Sigmoid colon (tissue), 7 donors: ENCODE results near the gene COL4A1. TPM values are rescaled to one million over a fixed set of nuclear protein-coding genes. Genes with fewer than 3 reads are reported as not detected.

Source experiments
- DNase-seq: peaks from one replicate; pipeline ENCODE4 v3.0.0-alpha.2; 2019
- H3K27ac ChIP-seq, 4 donors: fragments of 200-600 bp; sonication (generic); one replicate each; pipeline ENCODE4 v1.5.1; 2016 to 2019; ENCODE audit warnings: mild to moderate bottlenecking in 1 of 4
- H3K27me3 ChIP-seq, 3 donors: fragments of 200-600 bp; sonication (generic); one replicate each; pipeline ENCODE4 v1.5.1; 2019; ENCODE audit warnings: mild to moderate bottlenecking in 1 of 3
- H3K36me3 ChIP-seq, 4 donors: fragments of 200-600 bp; sonication (generic); one replicate each; pipeline ENCODE4 v1.5.1; 2016 to 2019
- H3K4me1 ChIP-seq, 4 donors: fragments of 200-600 bp; sonication (generic); one replicate each; pipeline ENCODE4 v1.5.1; 2017 to 2019
- H3K4me3 ChIP-seq, 4 donors: fragments of 200-600 bp; sonication (generic); one replicate each; pipeline ENCODE4 v1.5.1; 2017 to 2019; ENCODE audit warnings: mild to moderate bottlenecking in 2 of 4, moderate library complexity in 1 of 4
- H3K9me3 ChIP-seq, 4 donors: fragments of 200-600 bp in 3 of 4; sonication (generic) in 3 of 4; one replicate each; pipeline versions ENCODE4 v1.5.1 to v1.6.1; 2013 to 2019
- EP300 ChIP-seq, 4 donors: sonication (generic); formaldehyde crosslinking; IDR thresholded peaks; one replicate each; pipeline ENCODE4 v1.6.1; 2017; ENCODE audit warnings: antibody characterized with exemption in 4 of 4
- POLR2A ChIP-seq, 2 donors: fragments of 450-650 bp; IDR thresholded peaks; one replicate each; pipeline ENCODE4 v1.6.1; 2016; ENCODE audit warnings: antibody characterized with exemption in 2 of 2, mild to moderate bottlenecking in 2 of 2, moderate library complexity in 2 of 2
- POLR2AphosphoS5 ChIP-seq, 4 donors: sonication (generic); formaldehyde crosslinking; IDR thresholded peaks; one replicate each; pipeline ENCODE4 v1.6.1; 2017; ENCODE audit warnings: antibody characterized with exemption in 4 of 4
- WGBS, 2 donors: extraction: QIAGEN DNeasy Blood & Tissue Kit; methylation state at CpG; one replicate each; pipeline ENCODE4 v1.1.7; 2013; 5-methylcytosine and 5-hydroxymethylcytosine counted together
- intact Hi-C: fragments of 100-400 bp; cut with DNase I; formaldehyde crosslinking; loops from one replicate; pipeline ENCODE4 v1.15.1; 2023
- polyA plus RNA-seq, 3 donors: library from polyadenylated mRNA; stranded (reverse); fragments of 200-250 nt; gene quantifications; one replicate each; pipeline ENCODE4 v1.2.3, GENCODE V29; 2013
- total RNA-seq, 4 donors: library from RNA; depleted of rRNA; stranded (reverse); fragments of >200 nt; gene quantifications; one replicate each; pipeline ENCODE4 v1.1.0, GENCODE V29; 2016
- TF ChIP-seq, protein P1 (sequence below), 4 experiments: fragments of 450-650 bp in 3 of 4; fragments of 200-600 bp in 1 of 4; IDR thresholded peaks; one replicate each; pipeline ENCODE4 v1.5.1; 2016 to 2019; ENCODE audit warnings: antibody characterized with exemption in 4 of 4, mild to moderate bottlenecking in 3 of 4, moderate library complexity in 2 of 4
- donor health status: healthy with polysubstance abuse.
- donor health status: Bipolar disorder and iron deficiency.
- donor health status: healthy.

The COL4A1 gene
- total and polyA plus RNA-seq, 7 donors, result 9.2 to 598 (median 235) TPM

DNA sequence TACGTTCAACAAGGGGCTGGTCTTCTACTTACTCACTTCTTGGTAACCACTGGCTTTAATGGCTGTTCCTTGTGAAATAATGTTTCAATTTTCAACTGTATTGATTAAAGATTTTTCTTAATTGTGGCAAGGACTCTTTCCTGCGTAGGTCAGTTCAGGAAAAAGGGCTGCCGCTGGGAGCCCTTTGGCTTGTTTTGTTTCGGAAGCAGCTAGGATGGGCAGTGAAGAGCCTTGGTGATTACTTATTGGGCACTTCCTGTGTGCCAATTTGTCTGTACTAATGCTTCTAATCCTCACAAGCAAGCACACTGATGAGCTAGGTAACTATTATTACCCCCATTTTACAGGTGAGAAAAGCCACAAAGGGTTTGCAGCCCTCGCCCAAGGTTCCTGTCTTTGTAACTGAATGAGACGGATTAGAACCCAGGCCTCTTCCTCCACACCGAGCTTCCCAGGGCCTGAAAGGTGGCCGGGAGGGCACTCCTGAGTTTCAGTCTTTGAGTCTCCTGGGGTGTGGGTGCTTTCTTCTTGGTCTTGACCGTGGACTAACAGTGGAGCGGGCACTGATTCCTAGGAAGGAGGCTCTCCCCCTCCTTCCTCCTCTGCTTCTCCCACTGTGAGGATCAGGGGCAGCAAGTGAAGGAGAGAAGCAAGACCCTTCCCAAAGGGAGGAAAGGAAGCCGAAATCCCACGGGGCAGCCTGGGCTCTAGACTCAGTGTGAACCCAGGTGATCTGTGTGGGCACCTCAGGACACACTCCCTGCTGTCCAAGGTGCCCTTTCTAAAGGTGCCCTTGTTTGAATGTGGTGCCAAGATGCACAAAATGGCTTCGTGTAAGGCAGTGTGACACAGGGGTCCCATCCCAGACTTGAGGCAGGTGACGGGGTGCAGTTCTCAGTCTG, 3.8 kb upstream of the COL4A1 start:
- DNase-seq, result peak; percentile 50
- intact Hi-C loops, result no loop called here
- WGBS, 2 donors, result 78 to 86% methylated on average over 14 of the region's 14 CpGs
- H3K4me3 ChIP-seq, result peak overlapping the region; percentile 83 to 99 (median 95)
- peaks cover 0 to 12% (median 0%) of the 10 kb centered on the region in 4 donors for H3K36me3 ChIP-seq
- H3K27ac ChIP-seq, result peak overlapping the region; percentile 98 to 100 (median 99)
- TF ChIP-seq POLR2A (IDR thresholded peaks at IDR 0.05), result no peak
- peak in 1 of 4 donors; percentile 22 for TF ChIP-seq POLR2AphosphoS5 (IDR thresholded peaks at IDR 0.05)
- H3K4me1 ChIP-seq, result peaks cover 0 to 68% (median 63%) of the 10 kb centered on the region in 4 donors
- no peaks in the 10 kb centered on the region for H3K9me3 ChIP-seq
- H3K27me3 ChIP-seq, result no peaks in the 10 kb centered on the region

DNA sequence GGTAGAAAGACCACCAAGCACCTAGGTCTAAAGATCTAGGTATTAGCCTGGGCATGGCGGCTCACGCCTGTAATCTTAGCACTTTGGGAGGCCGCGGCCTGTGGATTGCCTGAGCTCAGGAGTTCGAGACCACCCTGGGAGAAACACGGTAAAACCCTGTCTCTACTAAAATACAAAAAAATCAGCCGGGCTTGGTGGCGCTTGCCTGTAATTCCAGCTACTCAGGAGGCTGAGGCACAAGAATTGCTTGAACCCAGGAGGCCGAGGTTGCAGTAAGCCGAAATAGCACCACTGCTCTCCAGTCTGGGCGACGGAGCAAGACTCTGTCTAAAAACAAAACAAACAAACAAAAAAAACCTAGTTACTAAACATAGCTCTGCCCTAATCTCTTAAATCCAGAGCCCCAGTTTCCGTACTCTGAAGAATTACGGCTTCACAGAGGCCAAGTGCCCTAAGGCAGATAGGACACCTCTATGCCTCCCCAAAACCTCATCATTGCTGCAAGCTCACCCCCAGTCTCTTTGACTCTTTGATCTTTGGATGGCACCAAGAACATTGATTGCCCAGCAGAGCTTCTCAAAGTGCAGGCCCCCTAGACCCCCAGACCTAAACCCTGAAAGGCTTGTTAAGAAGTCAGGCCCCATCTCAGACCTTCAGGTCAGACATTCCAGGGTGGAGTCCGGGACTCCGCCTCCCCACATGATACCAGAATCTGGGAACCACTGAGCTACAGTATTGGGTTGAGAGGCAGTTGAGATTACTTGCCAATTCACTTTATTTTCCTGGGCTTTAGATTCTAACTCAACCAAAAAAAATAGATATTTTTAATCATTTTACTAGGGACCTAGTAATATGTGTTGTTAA, 2.9 kb upstream of the COL4A1 start:
- intact Hi-C loops, result loop anchor here (2.0 to 5.0 kb wide), 3 partner anchors 73 to 87 kb away; no protein-coding TSS in a partner anchor
- DNase-seq, result peak; percentile 66
- peak overlapping the region; percentile 98 to 100 (median 99) for H3K27ac ChIP-seq
- H3K36me3 ChIP-seq, result peaks cover 0 to 9% (median 0%) of the 10 kb centered on the region in 4 donors
- H3K27me3 ChIP-seq, result no peaks in the 10 kb centered on the region
- no peaks in the 10 kb centered on the region for H3K9me3 ChIP-seq
- WGBS, 2 donors, result 77 to 88% methylated on average over 16 of the region's 16 CpGs
- peaks cover 0 to 61% (median 58%) of the 10 kb centered on the region in 4 donors for H3K4me1 ChIP-seq
- peak overlapping the region; percentile 83 to 99 (median 95) for H3K4me3 ChIP-seq
- TF ChIP-seq, protein P1, sequence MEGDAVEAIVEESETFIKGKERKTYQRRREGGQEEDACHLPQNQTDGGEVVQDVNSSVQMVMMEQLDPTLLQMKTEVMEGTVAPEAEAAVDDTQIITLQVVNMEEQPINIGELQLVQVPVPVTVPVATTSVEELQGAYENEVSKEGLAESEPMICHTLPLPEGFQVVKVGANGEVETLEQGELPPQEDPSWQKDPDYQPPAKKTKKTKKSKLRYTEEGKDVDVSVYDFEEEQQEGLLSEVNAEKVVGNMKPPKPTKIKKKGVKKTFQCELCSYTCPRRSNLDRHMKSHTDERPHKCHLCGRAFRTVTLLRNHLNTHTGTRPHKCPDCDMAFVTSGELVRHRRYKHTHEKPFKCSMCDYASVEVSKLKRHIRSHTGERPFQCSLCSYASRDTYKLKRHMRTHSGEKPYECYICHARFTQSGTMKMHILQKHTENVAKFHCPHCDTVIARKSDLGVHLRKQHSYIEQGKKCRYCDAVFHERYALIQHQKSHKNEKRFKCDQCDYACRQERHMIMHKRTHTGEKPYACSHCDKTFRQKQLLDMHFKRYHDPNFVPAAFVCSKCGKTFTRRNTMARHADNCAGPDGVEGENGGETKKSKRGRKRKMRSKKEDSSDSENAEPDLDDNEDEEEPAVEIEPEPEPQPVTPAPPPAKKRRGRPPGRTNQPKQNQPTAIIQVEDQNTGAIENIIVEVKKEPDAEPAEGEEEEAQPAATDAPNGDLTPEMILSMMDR (IDR thresholded peaks at IDR 0.05), result no peak
- no peak for TF ChIP-seq POLR2A (IDR thresholded peaks at IDR 0.05)
- TF ChIP-seq POLR2AphosphoS5 (IDR thresholded peaks at IDR 0.05), result peak in 2 of 4 donors; percentile 7 to 43

DNA sequence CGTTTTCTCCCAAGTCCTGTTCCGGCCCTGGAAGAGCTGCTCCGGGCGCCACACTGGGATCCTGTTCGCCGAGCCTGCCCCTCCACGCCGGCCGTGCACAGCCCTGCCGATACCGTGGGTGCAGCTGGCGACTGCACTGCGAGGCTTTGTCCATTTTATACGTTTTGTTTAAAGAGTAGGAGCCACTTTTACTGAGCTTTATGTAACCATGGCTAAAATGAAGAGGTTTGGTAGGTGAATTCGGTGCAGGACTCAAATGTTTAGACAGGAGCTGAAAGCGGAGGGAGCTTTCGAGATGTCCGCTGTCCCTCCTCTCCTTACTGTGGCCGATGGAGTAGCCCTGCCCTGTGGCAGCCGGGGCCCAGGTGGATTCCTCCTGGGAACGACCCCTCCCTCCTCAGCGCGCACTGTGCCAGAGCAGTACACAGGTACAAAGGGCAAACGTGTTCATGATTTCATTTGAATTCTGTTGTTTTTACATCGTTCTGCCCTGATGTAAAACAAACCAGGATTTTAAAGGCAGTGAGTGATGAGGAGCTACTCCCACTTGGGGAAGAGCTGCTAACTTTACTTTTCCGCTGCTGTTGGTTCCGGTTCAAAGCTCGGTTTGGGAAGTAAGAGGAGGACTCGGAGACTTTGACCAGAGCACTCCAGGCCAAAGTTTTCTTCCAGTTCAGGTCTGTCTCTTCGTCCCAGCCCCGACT, 1.9 kb upstream of the COL4A1 start:
- Histone ChIP-seq H3K36me3 (peaks cover 0 to 5% (median 0%) of the 10 kb centered on the region in 4 donors), H3K4me1 (peaks cover 0 to 61% (median 58%) of the 10 kb centered on the region in 4 donors), H3K27ac (peak overlapping the region; percentile 98 to 100 (median 99)), H3K4me3 (peak overlapping the region; percentile 83 to 99 (median 95)), H3K27me3 (no peaks in the 10 kb centered on the region), H3K9me3 (no peaks in the 10 kb centered on the region)
- TF ChIP-seq POLR2A (IDR thresholded peaks at IDR 0.05), result no peak
- TF ChIP-seq, protein P1 (IDR thresholded peaks at IDR 0.05), result no peak
- no peak for TF ChIP-seq POLR2AphosphoS5 (IDR thresholded peaks at IDR 0.05)
- no peak for TF ChIP-seq EP300 (IDR thresholded peaks at IDR 0.05)
- 2 to 11% methylated on average over 31 of the region's 31 CpGs for WGBS, 2 donors
- intact Hi-C loops, result loop anchor here (2.0 to 5.0 kb wide), 3 partner anchors 72 to 88 kb away; no protein-coding TSS in a partner anchor
- peak; percentile 70 for DNase-seq

DNA sequence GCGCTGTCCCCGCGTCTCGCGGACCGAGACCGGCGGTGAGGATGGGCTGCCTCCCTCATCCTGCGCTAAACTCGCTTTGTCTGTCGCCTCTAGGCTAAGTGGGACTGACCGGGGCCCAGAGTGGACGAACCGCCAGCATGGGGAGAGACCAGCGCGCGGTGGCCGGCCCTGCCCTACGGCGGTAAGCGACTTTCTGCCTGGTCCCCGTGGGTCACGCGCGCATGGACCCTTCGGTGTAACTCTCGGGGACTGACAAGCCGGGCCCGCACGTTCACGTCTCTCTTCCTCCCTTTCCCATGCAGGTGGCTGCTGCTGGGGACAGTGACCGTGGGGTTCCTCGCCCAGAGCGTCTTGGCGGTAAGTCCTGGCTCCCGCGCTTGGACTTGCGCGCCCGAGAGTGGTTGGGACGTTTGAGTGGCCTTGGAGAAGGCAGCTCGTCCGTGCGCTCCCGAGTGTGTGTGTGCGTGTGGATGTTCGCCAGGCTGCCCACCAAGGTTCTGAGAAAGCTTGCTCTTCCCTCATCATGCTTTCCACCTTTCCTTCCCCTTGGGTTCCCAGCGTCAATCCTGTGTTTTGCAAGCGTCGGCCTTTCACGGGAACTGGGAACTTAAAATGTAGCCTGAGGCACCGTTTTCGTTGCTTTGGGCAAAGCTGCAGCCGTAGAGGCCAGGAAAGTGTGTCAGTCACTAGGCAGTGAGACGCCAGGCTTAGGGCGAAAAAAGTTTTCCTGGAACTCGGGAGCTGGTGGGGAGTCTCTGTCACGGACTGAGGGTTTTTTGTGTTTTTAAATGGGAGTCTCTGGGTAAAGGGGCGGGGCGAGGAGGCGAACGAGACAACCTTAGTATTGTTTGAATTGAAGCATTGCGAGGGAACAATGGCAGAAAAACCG, 1.1 kb upstream of the COL4A1 start:
- intact Hi-C loops, result loop anchor here (2.0 to 5.0 kb wide), 3 partner anchors 71 to 89 kb away; no protein-coding TSS in a partner anchor
- TF ChIP-seq POLR2A (IDR thresholded peaks at IDR 0.05), result peak; percentile 41 to 56
- TF ChIP-seq, protein P1 (IDR thresholded peaks at IDR 0.05), result no peak
- TF ChIP-seq EP300 (IDR thresholded peaks at IDR 0.05), result no peak
- TF ChIP-seq POLR2AphosphoS5 (IDR thresholded peaks at IDR 0.05), result peak; percentile 29 to 75 (median 67)
- Histone ChIP-seq H3K27ac (peak overlapping the region; percentile 98 to 100 (median 99)), H3K9me3 (no peaks in the 10 kb centered on the region), H3K4me3 (peak overlapping the region; percentile 83 to 99 (median 95)), H3K27me3 (no peaks in the 10 kb centered on the region), H3K4me1 (peaks cover 0 to 63% (median 61%) of the 10 kb centered on the region in 4 donors), H3K36me3 (peaks cover 0 to 5% (median 0%) of the 10 kb centered on the region in 4 donors)
- peak; percentile 85 for DNase-seq
- 2% methylated on average over 64 of the region's 64 CpGs for WGBS, 2 donors
